ENCODE measurements around the gene AQP6.

DNA sequence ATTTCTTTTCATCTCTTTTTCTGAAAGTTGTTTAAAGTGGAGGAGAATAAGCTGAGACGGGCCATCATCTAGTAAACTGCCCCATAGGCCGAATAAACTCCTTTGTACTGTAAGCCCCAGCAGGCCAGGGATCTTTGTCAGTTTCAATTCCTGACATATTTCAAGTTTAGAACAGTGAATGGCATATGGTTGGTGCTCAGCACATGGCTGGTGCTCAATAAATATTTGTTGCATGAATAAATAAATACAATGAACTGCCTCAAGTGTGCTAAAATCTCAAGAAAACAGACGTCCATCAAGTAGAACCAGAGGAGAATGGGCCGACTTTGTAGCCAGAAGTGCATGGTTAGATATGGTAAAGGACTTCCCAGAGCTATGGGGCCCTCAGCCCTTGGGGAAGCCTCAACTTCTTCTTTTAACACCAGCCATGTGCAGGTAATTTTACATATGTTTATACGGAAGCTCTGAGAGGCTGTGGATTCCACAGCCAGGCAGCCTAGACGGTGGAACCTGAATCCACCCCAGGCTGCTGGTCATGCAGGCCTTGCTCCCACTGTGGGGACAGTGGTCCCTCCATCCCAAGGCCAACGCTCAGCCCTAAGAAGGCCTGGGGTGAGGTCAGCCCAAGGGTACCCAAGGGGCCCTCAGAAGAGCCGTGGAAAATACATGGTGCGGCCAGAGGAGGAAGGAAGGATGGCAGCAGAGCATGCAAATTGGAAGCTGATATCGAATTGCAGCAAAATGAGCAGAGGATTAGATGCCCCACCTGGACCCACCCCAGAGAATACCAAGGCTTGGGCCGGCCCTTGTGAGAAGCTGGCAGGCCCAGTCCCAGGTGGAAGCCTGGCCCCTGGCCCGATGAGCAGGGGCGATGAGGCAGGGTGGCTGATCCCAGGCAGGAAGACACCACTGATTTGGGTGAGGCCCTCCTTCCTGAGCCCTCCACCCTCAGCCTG lies 30.9 kb upstream of the AQP6 start:
- TF ChIP-seq, protein P1, sequence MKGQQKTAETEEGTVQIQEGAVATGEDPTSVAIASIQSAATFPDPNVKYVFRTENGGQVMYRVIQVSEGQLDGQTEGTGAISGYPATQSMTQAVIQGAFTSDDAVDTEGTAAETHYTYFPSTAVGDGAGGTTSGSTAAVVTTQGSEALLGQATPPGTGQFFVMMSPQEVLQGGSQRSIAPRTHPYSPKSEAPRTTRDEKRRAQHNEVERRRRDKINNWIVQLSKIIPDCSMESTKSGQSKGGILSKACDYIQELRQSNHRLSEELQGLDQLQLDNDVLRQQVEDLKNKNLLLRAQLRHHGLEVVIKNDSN (IDR thresholded peaks at IDR 0.05), result no peak
- TF ChIP-seq TCF12 (IDR thresholded peaks at IDR 0.05; ENCODE audit: low read depth) (peak; percentile 17; the same call in 1 of the 2 replicates), REST (IDR thresholded peaks at IDR 0.05; ENCODE audit: low read depth) (no peak), CEBPB (IDR thresholded peaks at IDR 0.05) (no peak), YY1 (IDR thresholded peaks at IDR 0.05; ENCODE audit: low read depth) (0 out of 2 replicates have a peak, but pooled peaks have one; percentile 35), EP300 (IDR thresholded peaks at IDR 0.05; ENCODE audit: borderline replicate concordance) (no peak; the same call in 1 of the 2 replicates), RAD21 (IDR thresholded peaks at IDR 0.05; ENCODE audit: low read depth) (no peak), MAX (IDR thresholded peaks at IDR 0.05) (peak; percentile 67), EGR1 (IDR thresholded peaks at IDR 0.05) (no peak), TAF1 (IDR thresholded peaks at IDR 0.05; ENCODE audit: low read depth) (no peak), CREB1 (IDR thresholded peaks at IDR 0.05; ENCODE audit: low read depth) (no peak)
